ENCODE measurements around the gene SH2D3A.

Gene SH2D3A

GRCh38 chr19:6713773-6714692, 53.2 kb downstream of the SH2D3A start:
- TF ChIP-seq ZNF2 (tag by site-specific recombination; IDR thresholded peaks at IDR 0.05) (no peak), ZNF37A (tag by site-specific recombination; IDR thresholded peaks at IDR 0.05) (no peak), FEZF1 (tag by site-specific recombination; IDR thresholded peaks at IDR 0.05) (no peak), ZFP3 (tag by site-specific recombination; IDR thresholded peaks at IDR 0.05; ENCODE audit: low read depth) (no peak), HOXC10 (CRISPR knock-in tag; IDR thresholded peaks at IDR 0.05) (no peak), ZNF16 (tag by site-specific recombination; IDR thresholded peaks at IDR 0.05; ENCODE audit: low read depth) (no peak), ZNF354C (tag by site-specific recombination; IDR thresholded peaks at IDR 0.05; ENCODE audit: borderline replicate concordance, low read depth) (no peak), ZNF157 (tag by site-specific recombination; IDR thresholded peaks at IDR 0.05) (no peak), KLF1 (tag by site-specific recombination; IDR thresholded peaks at IDR 0.05) (no peak), ZNF169 (tag by site-specific recombination; IDR thresholded peaks at IDR 0.05) (no peak), ZNF791 (tag by site-specific recombination; IDR thresholded peaks at IDR 0.05) (no peak), ZNF677 (tag by site-specific recombination; IDR thresholded peaks at IDR 0.05) (no peak), ZNF18 (tag by site-specific recombination; IDR thresholded peaks at IDR 0.05) (no peak), ZNF202 (tag by site-specific recombination; IDR thresholded peaks at IDR 0.05; ENCODE audit: borderline replicate concordance) (no peak), ZNF239 (tag by site-specific recombination; IDR thresholded peaks at IDR 0.05) (no peak), HOXD13 (CRISPR knock-in tag; IDR thresholded peaks at IDR 0.05; ENCODE audit: borderline replicate concordance) (no peak)
- no peaks in the 10 kb centered on the region for H3K9me3 ChIP-seq (ENCODE audit: control insufficient read depth, insufficient read depth, low read depth, low read length)
- no peak overlapping the region for H3K4me3 ChIP-seq (ENCODE audit: low read depth, low read length)
- H3K4me1 ChIP-seq (ENCODE audit: control insufficient read depth, insufficient read depth, low read length) = no peaks in the 10 kb centered on the region
- POLR2A ChIA-PET = no interaction called here
- H3K27ac ChIP-seq (ENCODE audit: extremely low read depth, low read depth, low read length) = no peak overlapping the region
- CTCF ChIA-PET = interaction anchor here (0.7 to 1.2 kb wide), 2 partner anchors 40 to 96 kb away, joined by 3 to 4 read pairs; no protein-coding TSS in a partner anchor
- no peaks in the 10 kb centered on the region for H3K36me3 ChIP-seq (ENCODE audit: control insufficient read depth in 2 of 2, insufficient read depth in 1 of 2, low read length in 2 of 2)

- no peaks in the 10 kb centered on the region for H3K9me3 ChIP-seq (ENCODE audit: control insufficient read depth, insufficient read depth, low read depth, low read length)
- H3K27ac ChIP-seq (ENCODE audit: extremely low read depth, low read depth, low read length) = no peak overlapping the region
- POLR2A ChIA-PET = no interaction called here
- H3K36me3 ChIP-seq (ENCODE audit: control insufficient read depth in 2 of 2, insufficient read depth in 1 of 2, low read length in 2 of 2) = no peaks in the 10 kb centered on the region
- no peak overlapping the region for H3K4me3 ChIP-seq (ENCODE audit: low read depth, low read length)
- no peaks in the 10 kb centered on the region for H3K4me1 ChIP-seq (ENCODE audit: control insufficient read depth, insufficient read depth, low read length)
- CTCF ChIA-PET = no interaction called here
- TF ChIP-seq ZNF341 (tag by site-specific recombination; IDR thresholded peaks at IDR 0.05; ENCODE audit: low read depth) (no peak), ZNF571 (tag by site-specific recombination; IDR thresholded peaks at IDR 0.05) (no peak), ZNF10 (tag by site-specific recombination; IDR thresholded peaks at IDR 0.05) (no peak), ZNF76 (tag by site-specific recombination; IDR thresholded peaks at IDR 0.05; ENCODE audit: borderline replicate concordance, low read depth) (no peak), SALL2 (tag by site-specific recombination; IDR thresholded peaks at IDR 0.05; ENCODE audit: borderline replicate concordance) (no peak), HOXC10 (CRISPR knock-in tag; IDR thresholded peaks at IDR 0.05) (no peak), ZBTB49 (tag by site-specific recombination; IDR thresholded peaks at IDR 0.05; ENCODE audit: low read depth) (no peak), ZNF488 (tag by site-specific recombination; IDR thresholded peaks at IDR 0.05) (no peak), ATF2 (tag by site-specific recombination; IDR thresholded peaks at IDR 0.05; ENCODE audit: low read depth) (no peak), ZNF274 (IDR thresholded peaks at IDR 0.05; ENCODE audit: low read length) (no peak), ZNF274 (tag by site-specific recombination; IDR thresholded peaks at IDR 0.05; ENCODE audit: borderline replicate concordance) (no peak), ZNF830 (tag by site-specific recombination; IDR thresholded peaks at IDR 0.05; ENCODE audit: low read depth) (no peak), ZNF664 (tag by site-specific recombination; IDR thresholded peaks at IDR 0.05) (no peak)
These were observed 54.3 kb downstream of the SH2D3A start for GRCh38 chr19:6712692-6713670.

Measured in HEK293 (cell line).